Measurements from ENCODE around the gene B3GLCT.

- TF ChIP-seq POLR2A (IDR thresholded peaks at IDR 0.05), result no peak
- TF ChIP-seq, protein P1, sequence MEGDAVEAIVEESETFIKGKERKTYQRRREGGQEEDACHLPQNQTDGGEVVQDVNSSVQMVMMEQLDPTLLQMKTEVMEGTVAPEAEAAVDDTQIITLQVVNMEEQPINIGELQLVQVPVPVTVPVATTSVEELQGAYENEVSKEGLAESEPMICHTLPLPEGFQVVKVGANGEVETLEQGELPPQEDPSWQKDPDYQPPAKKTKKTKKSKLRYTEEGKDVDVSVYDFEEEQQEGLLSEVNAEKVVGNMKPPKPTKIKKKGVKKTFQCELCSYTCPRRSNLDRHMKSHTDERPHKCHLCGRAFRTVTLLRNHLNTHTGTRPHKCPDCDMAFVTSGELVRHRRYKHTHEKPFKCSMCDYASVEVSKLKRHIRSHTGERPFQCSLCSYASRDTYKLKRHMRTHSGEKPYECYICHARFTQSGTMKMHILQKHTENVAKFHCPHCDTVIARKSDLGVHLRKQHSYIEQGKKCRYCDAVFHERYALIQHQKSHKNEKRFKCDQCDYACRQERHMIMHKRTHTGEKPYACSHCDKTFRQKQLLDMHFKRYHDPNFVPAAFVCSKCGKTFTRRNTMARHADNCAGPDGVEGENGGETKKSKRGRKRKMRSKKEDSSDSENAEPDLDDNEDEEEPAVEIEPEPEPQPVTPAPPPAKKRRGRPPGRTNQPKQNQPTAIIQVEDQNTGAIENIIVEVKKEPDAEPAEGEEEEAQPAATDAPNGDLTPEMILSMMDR (IDR thresholded peaks at IDR 0.05), result no peak
- TF ChIP-seq EP300 (IDR thresholded peaks at IDR 0.05), result no peak
Measured at GRCh38 chr13:31242916-31243315, 43.1 kb downstream of the B3GLCT start.

Measured in tibial nerve (tissue), 4 donors.